GM12873 (cell line): ENCODE results near the gene CAMTA1.

Source experiments
- TF ChIP-seq, protein P1 (sequence below): IDR thresholded peaks from 2 replicates; pipeline ENCODE4 v1.5.1; 2012; ENCODE audit warnings: low read depth, mild to moderate bottlenecking, moderate library complexity, low read length, control low read depth; ENCODE audit not compliant: insufficient read depth; ENCODE audit errors: missing control alignments

CAMTA1 gene

GRCh38 chr1:7317888-7318287 is 532.6 kb downstream of the CAMTA1 start:
- TF ChIP-seq, protein P1, sequence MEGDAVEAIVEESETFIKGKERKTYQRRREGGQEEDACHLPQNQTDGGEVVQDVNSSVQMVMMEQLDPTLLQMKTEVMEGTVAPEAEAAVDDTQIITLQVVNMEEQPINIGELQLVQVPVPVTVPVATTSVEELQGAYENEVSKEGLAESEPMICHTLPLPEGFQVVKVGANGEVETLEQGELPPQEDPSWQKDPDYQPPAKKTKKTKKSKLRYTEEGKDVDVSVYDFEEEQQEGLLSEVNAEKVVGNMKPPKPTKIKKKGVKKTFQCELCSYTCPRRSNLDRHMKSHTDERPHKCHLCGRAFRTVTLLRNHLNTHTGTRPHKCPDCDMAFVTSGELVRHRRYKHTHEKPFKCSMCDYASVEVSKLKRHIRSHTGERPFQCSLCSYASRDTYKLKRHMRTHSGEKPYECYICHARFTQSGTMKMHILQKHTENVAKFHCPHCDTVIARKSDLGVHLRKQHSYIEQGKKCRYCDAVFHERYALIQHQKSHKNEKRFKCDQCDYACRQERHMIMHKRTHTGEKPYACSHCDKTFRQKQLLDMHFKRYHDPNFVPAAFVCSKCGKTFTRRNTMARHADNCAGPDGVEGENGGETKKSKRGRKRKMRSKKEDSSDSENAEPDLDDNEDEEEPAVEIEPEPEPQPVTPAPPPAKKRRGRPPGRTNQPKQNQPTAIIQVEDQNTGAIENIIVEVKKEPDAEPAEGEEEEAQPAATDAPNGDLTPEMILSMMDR: no peak

GRCh38 chr1:7319196-7319595 is 533.9 kb downstream of the CAMTA1 start:
- TF ChIP-seq, protein P1: no peak

DNA sequence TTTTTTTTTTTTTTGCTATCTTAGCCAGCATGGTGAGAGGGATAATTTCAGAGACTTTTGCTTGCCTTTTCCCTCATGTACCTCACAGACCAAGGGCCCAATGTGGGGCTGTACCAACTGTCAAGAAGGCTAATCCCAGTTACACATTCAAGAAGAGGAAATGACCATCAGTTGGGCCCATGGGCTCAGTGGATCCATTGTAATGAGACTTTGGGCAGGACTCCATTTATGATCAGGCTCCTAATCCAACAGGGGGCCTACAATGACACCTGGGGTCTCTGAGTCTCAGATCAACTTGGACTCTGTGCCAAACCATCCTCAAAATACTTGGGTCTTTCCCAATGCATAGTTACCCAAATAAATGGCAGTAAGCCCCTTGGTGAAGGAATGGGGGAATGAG is 535.4 kb downstream of the CAMTA1 start:
- TF ChIP-seq, protein P1: no peak

DNA sequence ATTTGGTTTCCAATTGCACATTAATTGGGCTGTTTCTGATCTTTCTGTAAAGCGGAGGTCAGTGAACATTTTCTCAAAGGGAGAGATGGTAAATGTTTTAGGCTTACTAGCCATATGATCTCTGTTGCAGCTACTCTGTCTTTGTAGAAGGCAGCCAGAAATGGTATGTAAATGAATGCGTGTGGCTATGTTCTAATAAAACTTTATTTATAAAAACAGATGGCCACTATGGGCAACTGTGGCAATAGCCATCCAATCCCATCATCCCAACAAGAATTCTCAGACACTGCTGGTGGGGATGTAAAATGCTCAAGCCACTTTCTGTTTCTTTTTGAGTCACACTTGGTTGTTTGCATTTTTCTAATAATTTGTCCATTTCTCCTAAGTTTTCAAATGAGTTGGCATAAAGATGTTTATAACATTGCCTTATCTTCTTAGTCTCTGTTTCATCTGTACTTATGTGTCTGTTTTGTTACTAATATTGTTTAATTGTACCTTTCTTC is 537.1 kb downstream of the CAMTA1 start:
- TF ChIP-seq, protein P1: no peak

DNA sequence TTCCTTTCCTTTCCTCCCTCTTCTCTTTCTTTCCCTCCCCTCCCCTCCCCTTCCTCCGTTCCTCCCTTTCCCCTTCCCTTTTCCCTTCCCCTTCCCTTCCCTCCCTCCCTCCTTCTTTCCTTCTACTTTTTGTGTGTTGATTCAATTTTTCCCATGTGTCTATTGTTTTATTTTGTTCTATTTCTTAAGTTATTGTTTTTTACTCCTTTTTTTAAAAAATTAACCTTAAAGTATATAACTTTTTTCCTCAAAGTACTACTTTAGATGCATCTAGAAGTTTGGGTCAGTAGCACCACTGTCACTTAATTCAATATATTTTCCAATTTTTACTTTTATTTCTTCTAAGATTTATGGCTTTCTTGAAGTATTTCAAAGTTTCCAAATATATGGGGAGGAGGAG is 537.7 kb downstream of the CAMTA1 start:
- TF ChIP-seq, protein P1: no peak

GRCh38 chr1:7325254-7325653 is 540.0 kb downstream of the CAMTA1 start:
- TF ChIP-seq, protein P1: no peak

DNA sequence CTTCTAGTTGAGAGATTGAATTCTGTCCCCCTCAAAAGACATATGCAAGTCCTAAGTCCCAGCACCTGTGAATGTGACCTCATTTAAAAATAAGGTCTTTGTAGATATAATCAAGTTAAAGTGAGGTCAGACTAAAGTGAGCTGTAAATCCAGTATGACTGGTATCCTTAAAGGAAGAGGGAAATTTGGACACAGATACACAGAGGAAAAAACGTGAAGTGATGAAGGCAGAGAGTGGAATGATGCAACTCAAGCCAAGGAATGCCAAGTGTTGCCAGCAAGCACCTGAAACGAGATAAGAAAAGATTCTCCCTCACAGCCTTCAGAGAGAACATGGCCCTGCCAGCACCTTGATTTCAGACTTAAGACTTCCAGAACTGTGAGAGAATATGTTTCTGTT is 541.1 kb downstream of the CAMTA1 start:
- TF ChIP-seq, protein P1: no peak
